ENCODE data around the gene RPTN.
"Not testable (repeated sequence)": the region's sequence is repeated elsewhere in the genome, so short reads cannot be mapped to it uniquely, and the experiment has no call there.

RPTN gene

GRCh38 chr1:152165286-152166077 lies 6.5 kb upstream of the RPTN start:
- no peak for DNase-seq

GRCh38 chr1:152164517-152165136 lies 5.6 kb upstream of the RPTN start:
- DNase-seq, result no peak

- no peak for DNase-seq
Observed at GRCh38 chr1:152162792-152163463, 3.9 kb upstream of the RPTN start.

- no peak for DNase-seq
Observed at GRCh38 chr1:152160576-152160975, 1.5 kb upstream of the RPTN start.

- no peak for DNase-seq
Observed at GRCh38 chr1:152153996-152154395, 5.0 kb downstream of the RPTN start.

GRCh38 chr1:152151646-152152045 lies 7.4 kb downstream of the RPTN start:
- DNase-seq, result no peak

GRCh38 chr1:152148981-152149380 lies 10.0 kb downstream of the RPTN start:
- DNase-seq, result no peak

- DNase-seq, result no peak
Observed at GRCh38 chr1:152148051-152148450, 11.0 kb downstream of the RPTN start.

GRCh38 chr1:152145769-152146168 lies 13.3 kb downstream of the RPTN start:
- DNase-seq, result no peak

GRCh38 chr1:152144674-152145183 lies 14.3 kb downstream of the RPTN start:
- not testable (repeated sequence) for DNase-seq

- DNase-seq, result no peak
Observed at GRCh38 chr1:152143150-152143887, 15.7 kb downstream of the RPTN start.

- no peak for DNase-seq
Observed at GRCh38 chr1:152141971-152142584, 16.9 kb downstream of the RPTN start.

- DNase-seq, result no peak
Observed at GRCh38 chr1:152137215-152137614, 21.8 kb downstream of the RPTN start.

GRCh38 chr1:152130186-152130585 lies 28.8 kb downstream of the RPTN start:
- no peak for DNase-seq

- DNase-seq, result no peak
Observed at GRCh38 chr1:152127673-152128072, 31.4 kb downstream of the RPTN start.

- DNase-seq, result no peak
Observed at GRCh38 chr1:152125834-152126443, 33.1 kb downstream of the RPTN start.

GRCh38 chr1:152118915-152119314 lies 40.1 kb downstream of the RPTN start:
- DNase-seq, result no peak

- DNase-seq, result no peak
Observed at GRCh38 chr1:152115344-152115743, 43.7 kb downstream of the RPTN start, which contains the start of gene TCHH. Gene TCHH (minus strand): TSS chr1:152115444. CDS start chr1:152114080, 1,364 bp downstream.

GRCh38 chr1:152112885-152113432 lies 46.1 kb downstream of the RPTN start:
- no peak for DNase-seq

GRCh38 chr1:152112101-152112884 lies 46.7 kb downstream of the RPTN start:
- DNase-seq, result no peak

GRCh38 chr1:152111515-152111968 lies 47.5 kb downstream of the RPTN start:
- DNase-seq, result no peak

All from 8988T (cell line).